ES-I3 (cell line): ENCODE measurements around the gene FBXO10.
"Not testable (repeated sequence)": the region's sequence is repeated elsewhere in the genome, so short reads cannot be mapped to it uniquely, and the experiment has no call there.

ENCODE experiments used
- H3K36me3 ChIP-seq: 2 replicates; pipeline ENCODE4 v1.6.1; 2013; ENCODE audit warnings: mild to moderate bottlenecking, low read length, control low read depth, moderate library complexity; ENCODE audit not compliant: insufficient read depth
- H3K4me1 ChIP-seq: 2 replicates; pipeline ENCODE4 v1.6.1; 2013; ENCODE audit warnings: mild to moderate bottlenecking, control low read depth, low read length; ENCODE audit not compliant: insufficient read depth
- H3K9ac ChIP-seq: 2 replicates; pipeline ENCODE4 v1.6.1; 2013; ENCODE audit warnings: low read depth, mild to moderate bottlenecking, low read length, moderate library complexity
- H3K9me3 ChIP-seq: 2 replicates; pipeline ENCODE4 v1.6.1; 2013; ENCODE audit warnings: mild to moderate bottlenecking, low read length, moderate library complexity; ENCODE audit not compliant: control insufficient read depth, insufficient read depth

FBXO10 gene

GRCh38 chr9:37611961-37612360 is 35.8 kb upstream of the FBXO10 start:
- Histone ChIP-seq H3K9me3 (no peaks in the 10 kb centered on the region), H3K36me3 (no peaks in the 10 kb centered on the region), H3K4me1 (no peaks in the 10 kb centered on the region), H3K9ac (no peak overlapping the region)

GRCh38 chr9:37611014-37611413 is 34.8 kb upstream of the FBXO10 start:
- Histone ChIP-seq H3K36me3 (no peaks in the 10 kb centered on the region), H3K9me3 (no peaks in the 10 kb centered on the region), H3K9ac (no peak overlapping the region), H3K4me1 (no peaks in the 10 kb centered on the region)

- Histone ChIP-seq H3K9me3 (no peaks in the 10 kb centered on the region), H3K36me3 (no peaks in the 10 kb centered on the region), H3K4me1 (no peaks in the 10 kb centered on the region), H3K9ac (no peak overlapping the region)
These were observed 33.7 kb upstream of the FBXO10 start for GRCh38 chr9:37609735-37610397.

- no peaks in the 10 kb centered on the region for H3K36me3 ChIP-seq
- H3K9me3 ChIP-seq: no peaks in the 10 kb centered on the region
- H3K9ac ChIP-seq: no peak overlapping the region
- H3K4me1 ChIP-seq: no peaks in the 10 kb centered on the region
These were observed 32.1 kb upstream of the FBXO10 start for GRCh38 chr9:37608250-37608649.

GRCh38 chr9:37604296-37604695 is 28.1 kb upstream of the FBXO10 start:
- Histone ChIP-seq H3K9ac (no peak overlapping the region), H3K36me3 (no peaks in the 10 kb centered on the region), H3K9me3 (no peaks in the 10 kb centered on the region), H3K4me1 (no peaks in the 10 kb centered on the region)

GRCh38 chr9:37602817-37603216 is 26.6 kb upstream of the FBXO10 start:
- H3K9ac ChIP-seq: no peak overlapping the region
- H3K36me3 ChIP-seq: no peaks in the 10 kb centered on the region
- no peaks in the 10 kb centered on the region for H3K9me3 ChIP-seq
- no peaks in the 10 kb centered on the region for H3K4me1 ChIP-seq

GRCh38 chr9:37602061-37602460 is 25.9 kb upstream of the FBXO10 start:
- H3K36me3 ChIP-seq, H3K9ac ChIP-seq, H3K4me1 ChIP-seq, H3K9me3 ChIP-seq: not testable (repeated sequence)

GRCh38 chr9:37596504-37596903 is 20.3 kb upstream of the FBXO10 start:
- H3K36me3 ChIP-seq: no peaks in the 10 kb centered on the region
- no peaks in the 10 kb centered on the region for H3K9me3 ChIP-seq
- H3K4me1 ChIP-seq: no peaks in the 10 kb centered on the region
- no peak overlapping the region; the same call in 1 of the 2 replicates for H3K9ac ChIP-seq

- Histone ChIP-seq H3K36me3 (no peaks in the 10 kb centered on the region), H3K9me3 (no peaks in the 10 kb centered on the region), H3K9ac (no peak overlapping the region), H3K4me1 (no peaks in the 10 kb centered on the region)
These were observed 17.8 kb upstream of the FBXO10 start for GRCh38 chr9:37593883-37594448.

GRCh38 chr9:37592108-37592951 is 16.1 kb upstream of the FBXO10 start, which contains the start of gene TOMM5:
Gene TOMM5 (minus strand): TSS chr9:37592597. CDS start chr9:37592532, 65 bp downstream.
- Histone ChIP-seq H3K4me1 (no peaks in the 10 kb centered on the region), H3K9me3 (no peaks in the 10 kb centered on the region), H3K9ac (peak within 1 kb of the TSS; percentile 91), H3K36me3 (peaks cover 6% of the 10 kb centered on the region)

- no peaks in the 10 kb centered on the region for H3K9me3 ChIP-seq
- H3K9ac ChIP-seq: no peak overlapping the region
- peaks cover 15% of the 10 kb centered on the region for H3K36me3 ChIP-seq
- H3K4me1 ChIP-seq: no peaks in the 10 kb centered on the region
These were observed 11.3 kb upstream of the FBXO10 start for GRCh38 chr9:37587521-37587920.

GRCh38 chr9:37583522-37584121 is 7.4 kb upstream of the FBXO10 start:
- Histone ChIP-seq H3K9me3 (no peaks in the 10 kb centered on the region), H3K9ac (no peak overlapping the region), H3K36me3 (peaks cover 15% of the 10 kb centered on the region), H3K4me1 (no peaks in the 10 kb centered on the region)

GRCh38 chr9:37582548-37583157 is 6.5 kb upstream of the FBXO10 start:
- H3K36me3 ChIP-seq: peaks cover 10% of the 10 kb centered on the region
- H3K9ac ChIP-seq: no peak overlapping the region
- H3K4me1 ChIP-seq: no peaks in the 10 kb centered on the region
- no peaks in the 10 kb centered on the region for H3K9me3 ChIP-seq

- Histone ChIP-seq H3K4me1 (peaks cover 19% of the 10 kb centered on the region), H3K36me3 (no peaks in the 10 kb centered on the region), H3K9ac (peak overlapping the region; percentile 83), H3K9me3 (no peaks in the 10 kb centered on the region)
These were observed 667 bp downstream of the FBXO10 start for GRCh38 chr9:37575511-37575914.
